T47D (cell line): Measurements from ENCODE around the gene PITPNM1.

Experiments used
- DNase-seq, 2 experiments: peaks; one replicate each; pipeline versions ENCODE4 v3.0.0 to v3.0.0-alpha.2; 2011 to 2012; ENCODE audit warnings: low read depth in 1 of 2, low spot score in 1 of 2
- JUND ChIP-seq: IDR thresholded peaks from 2 replicates; pipeline ENCODE4 v1.6.1; 2012; ENCODE audit warnings: low read depth
- in situ Hi-C: cut with HindIII; loops from 2 replicates; pipeline ENCODE4 v1.10.0; 2016; ENCODE audit warnings: low sequenced_read_pairs, low pct_unique_long_range_greater_than_20kb

Gene PITPNM1

DNA sequence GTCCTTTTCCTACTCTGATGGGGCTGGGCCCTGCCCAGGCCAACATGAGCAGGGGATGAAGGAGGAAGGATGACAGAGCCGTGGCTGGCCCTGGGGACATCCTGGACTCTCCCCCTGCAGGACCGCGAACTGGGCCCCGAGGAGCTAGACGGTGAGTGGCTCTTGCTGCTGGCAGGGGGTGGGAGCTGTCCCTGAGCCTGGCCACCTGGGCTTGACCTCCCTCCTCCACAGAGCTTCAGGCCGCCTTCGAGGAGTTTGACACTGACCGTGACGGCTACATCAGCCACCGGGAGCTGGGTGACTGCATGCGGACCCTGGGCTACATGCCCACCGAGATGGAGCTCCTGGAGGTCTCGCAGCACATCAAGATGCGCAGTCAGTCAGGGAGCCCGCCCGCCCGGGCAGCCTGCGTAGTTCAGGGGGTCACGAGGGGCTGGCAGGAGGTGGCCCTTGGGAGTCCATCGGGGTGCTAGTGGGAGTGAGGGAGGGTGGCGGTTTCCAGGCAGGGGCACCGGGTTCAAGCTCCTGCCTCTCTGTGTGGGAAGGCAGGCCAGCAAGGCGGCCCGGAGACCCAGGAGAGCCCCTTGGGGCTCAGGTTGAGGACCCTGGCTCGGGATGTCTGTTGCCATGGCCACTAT lies 49.0 kb downstream of the PITPNM1 start:
- in situ Hi-C loops = no loop called here
- TF ChIP-seq JUND = no peak
- DNase-seq = no peak

DNA sequence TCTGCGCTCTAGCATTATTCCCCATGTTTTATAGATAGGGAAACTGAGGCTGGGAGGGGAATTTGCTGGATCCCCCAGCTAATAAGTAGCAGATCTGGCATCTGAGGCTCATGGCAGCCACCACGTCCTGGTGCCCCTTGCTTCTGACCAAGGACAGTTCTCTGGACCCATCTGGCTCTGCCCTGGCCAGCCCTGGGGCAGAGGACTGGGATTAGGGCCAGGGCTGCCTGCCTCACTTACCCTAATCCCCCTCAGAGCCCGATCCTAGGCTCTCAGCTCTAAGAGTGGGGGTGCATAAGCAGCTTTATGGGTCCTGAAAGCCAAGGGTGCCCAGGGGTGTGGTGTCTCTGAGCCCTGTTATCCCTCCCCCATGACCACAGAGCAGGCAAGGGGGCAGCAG lies 50.1 kb downstream of the PITPNM1 start, which contains the start of gene CABP4:
Gene CABP4, plus strand, starts transcription at position 301 of the 400 bp plus-strand sequence. Its CDS starts 70 bp downstream, at position 371.
- no peak for DNase-seq
- no peak for TF ChIP-seq JUND
- in situ Hi-C loops = no loop called here

DNA sequence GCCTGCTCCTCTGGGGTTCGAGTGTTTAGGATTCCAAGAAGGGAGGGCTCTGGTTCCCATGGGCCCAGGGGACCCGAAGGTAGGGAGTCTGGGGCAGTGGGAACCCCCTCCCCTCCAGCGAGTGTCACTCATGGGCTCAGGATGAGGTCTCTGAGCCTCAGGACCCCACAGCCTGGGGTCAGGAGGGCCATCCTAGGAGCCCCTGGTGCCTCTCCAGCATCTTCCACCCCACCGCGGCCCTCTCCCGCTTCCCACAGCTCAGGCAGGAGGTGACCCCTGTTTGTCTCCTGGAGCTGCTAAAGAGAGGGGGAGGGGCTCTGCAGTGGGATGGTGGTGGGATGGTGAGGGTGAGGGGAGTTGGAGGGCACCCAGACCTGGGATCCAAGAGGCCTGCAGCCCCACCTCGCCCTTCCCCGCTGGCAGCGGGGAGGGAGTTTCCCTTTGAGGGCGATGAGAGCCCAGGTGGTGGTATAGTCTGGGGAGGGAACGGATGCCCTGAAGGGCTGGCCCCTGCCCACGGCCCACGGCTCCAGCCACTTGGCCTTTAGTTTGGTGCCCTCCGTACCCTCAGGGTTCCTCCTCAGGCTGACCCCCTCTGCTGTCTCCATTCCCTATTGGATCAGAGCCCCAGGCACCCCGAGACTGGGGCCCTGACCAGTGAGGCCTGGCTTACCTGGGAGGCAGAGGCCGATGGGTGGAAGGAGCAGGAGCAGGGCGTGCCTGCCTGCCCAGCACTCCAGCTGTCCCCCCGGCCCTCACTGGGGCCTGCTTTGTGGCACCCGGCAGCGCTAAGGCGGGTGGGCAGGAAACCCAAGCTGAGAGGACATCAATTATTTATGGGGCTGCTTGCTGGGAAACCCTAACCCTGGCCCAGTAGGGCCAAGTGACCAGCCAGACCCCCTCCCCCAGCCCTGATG lies 51.1 kb downstream of the PITPNM1 start:
- in situ Hi-C loops = no loop called here
- no peak for DNase-seq
- no peak for TF ChIP-seq JUND

DNA sequence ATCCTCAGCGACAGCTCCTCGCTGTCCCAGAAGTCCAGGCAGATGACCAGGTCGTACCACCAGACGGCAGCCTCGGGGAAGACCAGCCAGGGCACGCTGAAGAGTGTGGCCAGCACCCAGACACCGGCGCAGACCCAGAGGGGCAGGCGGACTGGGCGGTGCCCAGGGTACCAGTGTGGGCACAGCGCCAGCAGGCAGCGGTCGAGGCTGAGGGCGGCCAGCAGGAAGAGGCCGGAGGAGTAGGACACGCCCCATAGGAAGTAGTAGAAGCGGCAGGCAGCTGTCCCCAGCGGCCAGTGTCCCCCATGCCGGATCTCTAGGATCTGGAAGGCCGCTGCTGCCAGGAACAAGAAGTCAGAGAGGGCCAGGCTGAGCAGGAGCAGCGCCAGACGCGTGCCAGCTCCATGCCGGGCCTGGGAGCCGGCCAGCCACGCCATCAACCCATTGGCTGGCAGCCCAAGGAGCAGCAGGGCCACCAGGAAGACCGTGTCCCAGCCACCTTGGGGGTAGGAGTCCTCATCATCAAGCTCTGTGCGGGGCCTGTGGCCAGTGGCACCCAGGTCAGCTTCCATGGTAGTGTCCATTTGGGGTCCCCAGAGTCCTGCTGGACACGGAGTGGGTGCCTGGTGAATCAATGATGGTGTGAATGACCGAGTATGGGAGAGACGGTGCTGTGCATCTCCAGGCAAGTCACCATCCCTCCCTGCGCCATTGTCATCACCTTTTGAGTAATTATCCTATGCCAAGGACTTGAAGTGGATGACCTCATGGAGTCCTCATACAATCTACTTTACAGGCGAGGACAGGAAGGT lies 52.8 kb downstream of the PITPNM1 start, which contains the start of gene GPR152:
Gene GPR152, minus strand, starts transcription at position 589 of the 812 bp plus-strand sequence. Its CDS starts 5 bp downstream, at position 584.
- in situ Hi-C loops = no loop called here
- DNase-seq = no peak

DNA sequence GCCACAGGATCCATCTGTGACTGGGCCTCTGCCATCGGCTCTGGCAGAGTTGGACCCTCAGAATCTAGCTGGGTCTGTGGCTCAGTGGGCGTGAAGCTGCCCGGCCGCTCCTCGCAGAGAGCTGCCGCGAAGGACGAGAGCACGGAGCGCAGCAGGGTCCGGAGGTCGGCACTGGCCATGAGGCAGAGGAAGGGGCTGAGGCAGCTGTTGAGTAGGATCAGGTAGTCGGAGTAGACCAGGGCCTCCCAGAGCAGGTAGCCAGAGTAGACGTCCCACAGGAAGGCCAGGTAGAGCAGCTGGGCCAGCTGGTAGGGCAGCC lies 53.5 kb downstream of the PITPNM1 start:
- no peak for TF ChIP-seq JUND
- in situ Hi-C loops = no loop called here
- DNase-seq = no peak

More for the DNA sequence above, 52.8 kb downstream of the PITPNM1 start, which contains the start of gene GPR152:
- no peak for TF ChIP-seq JUND

DNA sequence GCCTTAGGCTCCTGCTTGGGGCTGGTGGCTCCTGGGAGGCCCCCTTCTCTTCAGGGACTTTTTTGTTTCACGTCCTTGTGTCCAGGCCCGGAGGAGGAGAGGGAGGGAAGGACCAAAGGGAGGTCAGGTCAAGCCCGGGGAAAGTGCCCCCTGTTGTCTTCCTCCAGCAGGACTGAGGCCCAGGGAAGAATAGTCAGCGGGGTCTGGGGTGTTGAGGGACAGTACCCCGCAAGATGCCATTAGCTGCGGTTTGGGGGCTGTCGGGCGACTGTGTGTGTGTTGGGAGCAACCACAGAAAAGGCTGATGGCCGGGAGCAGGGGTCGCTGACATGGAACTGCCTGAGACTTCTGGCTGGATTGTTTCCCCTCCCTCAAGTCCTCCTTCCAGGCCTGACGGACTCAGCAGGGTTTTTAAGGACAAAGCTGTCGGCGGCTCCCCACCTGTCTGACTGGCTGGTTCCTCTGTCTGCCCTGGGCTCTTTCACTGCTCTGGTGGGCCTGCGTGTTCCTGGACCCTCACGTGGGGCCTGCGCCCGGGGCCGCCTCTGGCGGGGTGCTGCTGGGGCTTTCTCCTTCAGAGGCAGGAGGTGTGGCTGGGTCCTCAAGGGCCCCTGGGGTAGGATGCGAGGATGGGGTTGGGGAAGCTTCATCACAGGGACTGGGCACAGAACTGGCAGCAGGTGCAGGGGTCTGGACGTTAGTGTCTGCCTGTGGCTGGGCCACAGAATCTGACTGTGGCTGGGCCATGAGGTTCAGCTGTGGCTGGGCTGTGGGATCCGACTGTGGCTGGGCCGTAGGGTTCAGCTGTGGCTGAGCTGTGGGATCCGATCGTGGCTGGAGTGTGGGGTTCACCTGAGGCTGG lies 54.1 kb downstream of the PITPNM1 start:
- in situ Hi-C loops = no loop called here
- DNase-seq = no peak
- TF ChIP-seq JUND = no peak

DNA sequence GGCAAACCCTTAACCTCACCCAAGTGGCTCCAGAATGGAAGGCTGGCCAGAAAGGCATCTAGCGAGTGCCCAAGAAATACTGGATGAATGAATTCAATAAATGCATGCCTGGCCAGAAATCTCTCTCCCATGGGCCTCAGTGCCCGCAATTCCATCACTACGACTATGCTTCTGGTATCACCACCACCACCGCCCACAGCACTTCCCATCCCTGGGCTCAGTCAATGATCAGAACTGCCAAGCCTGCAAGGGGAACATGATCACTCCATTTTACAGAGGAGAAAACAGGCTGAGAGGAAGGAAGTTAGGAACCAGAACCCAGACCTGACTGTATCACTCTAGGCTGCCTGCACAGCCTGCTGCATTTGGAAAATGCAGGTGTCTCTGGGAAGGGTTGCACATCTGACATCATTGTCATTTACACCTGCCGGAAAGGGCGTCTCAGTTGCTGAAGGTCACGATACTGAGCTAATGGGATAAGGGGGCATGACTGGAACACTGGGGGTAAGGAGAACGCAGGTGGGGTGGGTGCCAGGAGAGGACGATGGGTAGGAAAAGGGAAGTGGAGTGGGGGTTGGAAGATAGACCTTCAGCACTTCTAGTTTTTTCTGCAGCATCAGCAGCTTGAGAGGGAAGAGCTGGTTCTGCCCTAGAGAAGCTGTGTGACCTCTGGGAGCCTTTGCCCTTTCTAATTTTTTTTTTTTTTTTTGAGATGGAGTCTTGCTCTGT lies 55.9 kb downstream of the PITPNM1 start:
- DNase-seq = no peak
- in situ Hi-C loops = no loop called here
- TF ChIP-seq JUND = no peak

DNA sequence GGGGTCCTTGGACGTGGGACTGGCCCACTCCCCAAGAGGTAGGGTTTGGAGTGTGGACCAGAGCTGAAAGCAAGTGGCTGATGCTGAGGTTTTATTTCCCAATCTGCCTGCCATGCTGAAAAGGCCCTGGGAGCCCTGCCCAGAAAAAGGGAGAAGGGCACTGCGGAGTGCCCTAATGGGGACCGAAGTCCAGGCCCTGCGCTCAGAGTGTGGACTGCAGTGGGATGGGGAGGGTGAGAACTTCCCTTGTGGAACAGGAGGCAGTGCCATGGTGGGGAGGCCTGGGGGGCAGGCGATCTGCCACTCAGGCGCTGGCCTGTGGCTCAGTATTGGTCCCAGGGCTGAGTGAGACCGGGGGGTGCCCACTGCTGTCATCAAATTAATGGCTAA lies 56.9 kb downstream of the PITPNM1 start:
- no peak for TF ChIP-seq JUND
- in situ Hi-C loops = no loop called here

DNA sequence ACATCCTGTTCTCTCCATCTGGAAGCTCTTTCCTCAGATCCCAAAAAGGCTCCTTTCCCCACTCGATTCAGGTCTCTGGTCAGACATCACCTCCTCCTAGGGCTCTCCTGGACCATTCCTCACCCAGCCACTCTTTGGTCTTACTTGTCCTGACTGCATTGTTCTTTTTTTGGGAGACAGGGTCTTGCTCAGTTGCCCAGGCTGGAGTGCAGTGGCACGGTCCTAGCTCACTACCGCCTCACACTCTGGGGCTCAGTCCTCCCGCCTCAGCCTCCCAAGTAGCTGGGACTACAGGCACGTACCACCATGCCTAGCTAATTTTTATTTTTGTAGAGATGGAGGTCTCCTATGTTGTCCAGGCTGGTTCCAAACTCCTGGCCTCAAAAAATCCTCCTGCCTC lies 59.6 kb downstream of the PITPNM1 start:
- TF ChIP-seq JUND = no peak
- in situ Hi-C loops = no loop called here
- no peak for DNase-seq

More for the DNA sequence above, 56.9 kb downstream of the PITPNM1 start:
- DNase-seq = no peak

DNA sequence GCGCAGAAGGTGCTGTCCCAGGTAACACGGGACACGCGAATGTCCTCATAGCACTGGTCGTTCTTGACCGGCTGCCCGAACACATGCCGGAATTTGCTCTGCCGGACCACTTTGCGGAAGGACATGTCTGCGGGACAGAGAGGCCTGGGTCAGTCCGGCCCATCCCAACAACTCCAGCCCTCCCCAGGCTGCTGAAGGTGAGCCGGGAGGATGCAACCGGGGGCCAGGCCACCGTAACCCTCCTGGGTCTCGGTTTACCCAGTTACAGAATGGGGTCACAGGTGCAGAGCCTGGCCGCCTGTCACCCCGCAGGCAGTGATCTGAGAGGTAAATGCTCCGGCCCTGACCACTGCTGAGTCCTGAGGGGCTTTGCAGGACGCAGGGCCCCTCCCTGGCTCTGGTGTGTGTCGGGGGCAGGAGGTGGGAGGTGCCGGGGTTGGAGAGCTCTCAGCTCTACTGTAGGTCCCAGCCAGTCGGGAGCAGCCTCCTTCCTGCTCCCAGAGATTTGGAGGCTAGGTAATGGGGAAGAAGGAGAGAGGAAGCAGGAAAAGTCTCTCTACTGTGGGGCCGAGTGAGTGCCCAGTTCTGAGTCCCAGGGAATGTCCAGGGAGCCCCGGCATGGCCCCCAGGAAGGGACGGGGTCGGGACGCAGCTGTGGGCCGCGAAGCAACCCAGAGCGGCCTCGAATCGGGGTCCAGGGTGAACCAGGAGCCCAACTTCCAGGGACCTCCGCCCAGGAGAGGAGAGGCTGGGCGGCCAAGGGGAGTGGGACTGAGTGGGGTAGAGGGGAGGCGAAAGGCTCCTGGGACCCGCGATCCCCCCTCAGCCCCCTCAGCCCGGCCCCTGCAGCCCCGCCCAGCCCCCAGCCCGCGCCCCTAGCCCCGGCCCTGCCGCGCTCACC lies 62.4 kb downstream of the PITPNM1 start:
- DNase-seq = no peak
- TF ChIP-seq JUND = no peak

More for the DNA sequence above, 62.4 kb downstream of the PITPNM1 start:
- in situ Hi-C loops = no loop called here
